HepG2 (cell line): ENCODE measurements around the gene MTIF2. TPM values are rescaled to one million over a fixed set of nuclear protein-coding genes. Genes with fewer than 3 reads are reported as not detected.

Experiments
- ATAC-seq: fragments of 200-7000 bp; cut with Tn5 transposase; 3 replicates; pipeline ENCODE4 v1.9.1; 2020; ENCODE audit warnings: mild to moderate bottlenecking, moderate library complexity
- BruUV-seq: library from RNA; stranded (reverse); fragments of 400-500 nt; replicated peaks from 2 replicates; lab custom pipeline; 2021; lab: Mats Ljungman, UMichigan
- CTCF ChIA-PET: fragments of 300-600 bp; formaldehyde crosslinking; extraction: SDS; loops from one replicate; lab custom pipeline; 2021; ENCODE audit warnings: low total read pairs, inconsistent platforms, low intra/inter-chr PET ratio; lab: Yijun Ruan, JAX
- POLR2A ChIA-PET: fragments of 350-600 bp; sonication (Branson Sonifier 250); formaldehyde crosslinking; loops from one replicate; lab custom pipeline; 2020; ENCODE audit warnings: antibody characterized with exemption, inconsistent platforms; lab: Yijun Ruan, JAX
- DNase-seq: peaks from one replicate; pipeline ENCODE4 v3.0.0-alpha.2; 2015; ENCODE audit warnings: low spot score
- FAIRE-seq: peaks from 3 replicates; lab custom pipeline; 2011; peaks lifted over from hg19 to GRCh38; lab: Jason Lieb, UNC
- H2AFZ ChIP-seq: one replicate; pipeline ENCODE4 v1.6.1; 2011; ENCODE audit warnings: low read length, inconsistent platforms
- H3K27ac ChIP-seq: fragments of 300-600 bp; 3 replicates; pipeline ENCODE4 v1.8.0; 2011; ENCODE audit warnings: mixed run types, mild to moderate bottlenecking, mixed read lengths, low read length, inconsistent platforms; ENCODE audit not compliant: insufficient read depth; ENCODE audit errors: extremely low read length
- H3K27me3 ChIP-seq, 2 experiments: fragments of 200-600 bp in 1 of 2; 2 replicates in 1 of 2; 3 replicates in 1 of 2; pipeline versions ENCODE4 v1.6.0 to v1.8.0; 2011; ENCODE audit warnings: low read length in 2 of 2, mild to moderate bottlenecking in 2 of 2, moderate library complexity in 2 of 2, inconsistent platforms in 1 of 2; ENCODE audit not compliant: insufficient read depth in 2 of 2, control insufficient read depth in 1 of 2
- H3K36me3 ChIP-seq, 2 experiments: fragments of 200-600 bp in 1 of 2; replicated peaks in 1 of 2; 2 replicates in 1 of 2; 3 replicates in 1 of 2; pipeline versions ENCODE4 v1.5.1 to v1.8.0; 2011; ENCODE audit warnings: low read length in 2 of 2, inconsistent platforms in 1 of 2; ENCODE audit not compliant: insufficient read depth in 2 of 2, control insufficient read depth in 1 of 2
- H3K4me1 ChIP-seq: 2 replicates; pipeline ENCODE4 v1.5.1; 2012; ENCODE audit warnings: low read length, inconsistent platforms; ENCODE audit not compliant: insufficient read depth
- H3K4me2 ChIP-seq: 2 replicates; pipeline ENCODE4 v1.6.0; 2011; ENCODE audit warnings: low read depth, low read length, inconsistent platforms
- H3K4me3 ChIP-seq, 3 experiments: fragments of 200-600 bp in 1 of 3; sonication (generic), shearing (Covaris generic) in 1 of 3; replicated peaks in 1 of 3; 2 replicates each; pipeline ENCODE4 v1.5.1; 2011 to 2016; ENCODE audit warnings: low read length in 3 of 3, inconsistent platforms in 2 of 3, low read depth in 2 of 3, mild to moderate bottlenecking in 2 of 3, control low read depth in 1 of 3, mixed read lengths in 1 of 3; ENCODE audit not compliant: insufficient read depth in 1 of 3
- H3K79me2 ChIP-seq: one replicate; pipeline ENCODE4 v1.6.1; 2011; ENCODE audit warnings: low read length, inconsistent platforms; ENCODE audit not compliant: insufficient read depth
- H3K9ac ChIP-seq: 2 replicates; pipeline ENCODE4 v1.6.0; 2011; ENCODE audit warnings: mild to moderate bottlenecking, low read depth, low read length, inconsistent platforms; ENCODE audit not compliant: insufficient read depth
- H3K9me3 ChIP-seq: 2 replicates; pipeline ENCODE4 v1.5.1; 2012; ENCODE audit warnings: mild to moderate bottlenecking, low read length
- H4K20me1 ChIP-seq: 2 replicates; pipeline ENCODE4 v1.6.0; 2011; ENCODE audit warnings: inconsistent platforms, mild to moderate bottlenecking, low read length, moderate library complexity; ENCODE audit not compliant: insufficient read depth
- AHDC1 ChIP-seq: sonication (generic); formaldehyde crosslinking; IDR thresholded peaks from 2 replicates; pipeline ENCODE4 v1.5.1; 2020; ENCODE audit warnings: mild to moderate bottlenecking, missing genetic modification reagents, borderline replicate concordance
- DDIT3 ChIP-seq: sonication (generic); formaldehyde crosslinking; IDR thresholded peaks from 2 replicates; pipeline ENCODE4 v1.4.0; 2020; ENCODE audit warnings: mild to moderate bottlenecking, missing genetic modification reagents
- ELF1 ChIP-seq: sonication (generic); formaldehyde crosslinking; IDR thresholded peaks from 2 replicates; pipeline ENCODE4 v1.4.0; 2020; ENCODE audit warnings: missing genetic modification reagents
- HIC2 ChIP-seq: sonication (generic); formaldehyde crosslinking; IDR thresholded peaks from 2 replicates; pipeline ENCODE4 v1.9.0; 2022; ENCODE audit warnings: low read depth, missing genetic modification reagents
- KAT2B ChIP-seq: fragments of 150-350 bp; IDR thresholded peaks from 2 replicates; pipeline ENCODE4 v1.6.1; 2014; ENCODE audit warnings: low read depth, low read length, borderline replicate concordance
- NFYC ChIP-seq: IDR thresholded peaks from 2 replicates; pipeline ENCODE4 v1.6.1; 2016; ENCODE audit warnings: missing genetic modification reagents, missing compliant biosample characterization
- NR1H2 ChIP-seq: sonication (generic); formaldehyde crosslinking; IDR thresholded peaks from 2 replicates; pipeline ENCODE4 v1.8.1; 2022; ENCODE audit warnings: low read depth, missing genetic modification reagents, borderline replicate concordance
- ONECUT2 ChIP-seq: sonication (generic); formaldehyde crosslinking; IDR thresholded peaks from 2 replicates; pipeline ENCODE4 v1.4.0; 2020; ENCODE audit warnings: missing genetic modification reagents
- TRIM24 ChIP-seq: sonication (generic); formaldehyde crosslinking; IDR thresholded peaks from 2 replicates; pipeline ENCODE4 v1.8.0; 2022; ENCODE audit warnings: mild to moderate bottlenecking, missing genetic modification reagents
- ZNF280D ChIP-seq: sonication (generic); formaldehyde crosslinking; IDR thresholded peaks from 2 replicates; pipeline ENCODE4 v1.5.1; 2020; ENCODE audit warnings: mild to moderate bottlenecking, missing genetic modification reagents
- ZNF292 ChIP-seq: sonication (generic); formaldehyde crosslinking; IDR thresholded peaks from 2 replicates; pipeline ENCODE4 v1.8.1; 2022; ENCODE audit warnings: mild to moderate bottlenecking, low read depth, missing genetic modification reagents, borderline replicate concordance
- ZNF549 ChIP-seq: sonication (generic); formaldehyde crosslinking; IDR thresholded peaks from 2 replicates; pipeline ENCODE4 v1.5.0; 2020; ENCODE audit warnings: missing genetic modification reagents
- ZNF674 ChIP-seq: sonication (generic); formaldehyde crosslinking; IDR thresholded peaks from 2 replicates; pipeline ENCODE4 v1.5.0; 2020; ENCODE audit warnings: low read depth, mild to moderate bottlenecking, missing genetic modification reagents
- WGBS: methylation state at CpG from one replicate; pipeline ENCODE4 v1.1.6; 2017; ENCODE audit warnings: low lambda C conversion rate; 5-methylcytosine and 5-hydroxymethylcytosine counted together
- in situ Hi-C: cut with HindIII; loops from 2 replicates; pipeline ENCODE4 v1.10.0; 2017; ENCODE audit warnings: low pct_unique_long_range_greater_than_20kb; ENCODE audit not compliant: extremely low pct_ligation_motif_present
- intact Hi-C: fragments of 100-400 bp; cut with micrococcal nuclease; formaldehyde crosslinking; loops from one replicate; pipeline ENCODE4 v1.10.0; 2022; ENCODE audit not compliant: unreplicated experiment
- polyA plus RNA-seq, 8 experiments: library from polyadenylated mRNA; depleted of rRNA in 3 of 8; stranded (reverse) in 7 of 8; unstranded in 1 of 8; fragments of >200 nt; fragmentation: Illumina TruSeq in 4 of 8; extraction: Trizol in 4 of 8; gene quantifications; 2 replicates each; pipeline versions ENCODE4 v1.2.1 to v1.2.3, GENCODE V29; 2011 to 2016; ENCODE audit warnings: low read depth in 4 of 8, missing spikeins in 1 of 8, mixed read lengths in 1 of 8; ENCODE audit not compliant: insufficient read depth in 1 of 8
- total RNA-seq, 5 experiments: library from RNA; depleted of rRNA; stranded (reverse); fragments of >200 nt; fragmentation: Illumina TruSeq; extraction: Trizol; gene quantifications; 2 replicates each; pipeline ENCODE4 v1.2.3, GENCODE V29; 2016; ENCODE audit warnings: low read depth in 1 of 5

The MTIF2 gene
- total and polyA plus RNA-seq, 2 of the 13 experiments (the other 11 are each of a cell fraction or from before 2014, with no cell fraction given), result 32.1 to 92.1 TPM

- FAIRE-seq, result no peak
- CTCF ChIA-PET, result no interaction called here
Observed at GRCh38 chr2:55196526-55196925, 72.5 kb downstream of the MTIF2 start.

More at GRCh38 chr2:55196526-55196925, 72.5 kb downstream of the MTIF2 start:
- intact Hi-C loops, result no loop called here
- no peak for DNase-seq
- Histone ChIP-seq H3K4me2 (no peak overlapping the region), H4K20me1 (no peaks in the 10 kb centered on the region), H3K27me3 (no peaks in the 10 kb centered on the region), H3K79me2 (no peaks in the 10 kb centered on the region), H3K36me3 (peaks cover 6 to 16% of the 10 kb centered on the region in 2 experiments; a peak in 2 of 5 replicates), H3K4me1 (no peaks in the 10 kb centered on the region), H3K9me3 (peaks cover 4% of the 10 kb centered on the region; the same call in 1 of the 2 replicates), H2AFZ (no peak overlapping the region), H3K9ac (no peak overlapping the region), H3K27ac (no peak overlapping the region), H3K4me3 (no peak overlapping the region)
- TF ChIP-seq ONECUT2 (CRISPR knock-in tag) (no peak), ZNF280D (CRISPR knock-in tag) (no peak), KAT2B (no peak), HIC2 (CRISPR knock-in tag) (no peak), ZNF549 (CRISPR knock-in tag) (no peak), ELF1 (CRISPR knock-in tag) (no peak), AHDC1 (CRISPR knock-in tag) (no peak), DDIT3 (CRISPR knock-in tag) (no peak), NR1H2 (CRISPR knock-in tag) (no peak), ZNF674 (CRISPR knock-in tag) (no peak), ZNF292 (CRISPR knock-in tag) (no peak), TRIM24 (CRISPR knock-in tag) (no peak), NFYC (CRISPR knock-in tag) (no peak)
- POLR2A ChIA-PET, result no interaction called here
- 100% methylated on average over 2 of the region's 2 CpGs for WGBS
- BruUV-seq, result no TSS peak
- in situ Hi-C loops, result no loop called here
- ATAC-seq, result no peak
